H1 (cell line): ENCODE data around the gene LRRIQ3. TPM values are rescaled to one million over a fixed set of nuclear protein-coding genes. Genes with fewer than 3 reads are reported as not detected.

Source experiments
- CTCF ChIA-PET: fragments of 300-600 bp; sonication (Branson Sonifier 250); formaldehyde crosslinking; loops from one replicate; lab custom pipeline; 2021; ENCODE audit not compliant: partially characterized antibody; lab: Charles Lee
- POLR2A ChIA-PET: fragments of 300-600 bp; sonication (Branson Sonifier 250); formaldehyde crosslinking; loops from one replicate; lab custom pipeline; 2021; ENCODE audit warnings: inconsistent platforms; ENCODE audit not compliant: partially characterized antibody; lab: Charles Lee
- DNase-seq, 2 experiments: peaks; one replicate each; pipeline versions ENCODE4 v3.0.0 to v3.0.0-alpha.2; 2010 to 2022; ENCODE audit warnings: low spot score in 2 of 2, low read depth in 1 of 2, mixed read lengths in 1 of 2
- FAIRE-seq: peaks from 2 replicates; lab custom pipeline; 2011; peaks lifted over from hg19 to GRCh38; lab: Jason Lieb, UNC
- H2AFZ ChIP-seq: 2 replicates; pipeline ENCODE4 v1.8.1; 2012; ENCODE audit warnings: low read length, inconsistent platforms
- H2AK5ac ChIP-seq: 2 replicates; pipeline ENCODE4 v1.6.1; 2013; ENCODE audit warnings: low read depth, low read length
- H2BK120ac ChIP-seq: replicated peaks from 2 replicates; pipeline ENCODE3; 2013; ENCODE audit warnings: low read depth, low read length, inconsistent platforms
- H2BK12ac ChIP-seq: 2 replicates; pipeline ENCODE4 v1.6.1; 2013; ENCODE audit warnings: low read depth, low read length
- H2BK15ac ChIP-seq: 2 replicates; pipeline ENCODE4 v1.6.1; 2013; ENCODE audit warnings: low read length
- H2BK20ac ChIP-seq: 2 replicates; pipeline ENCODE4 v1.6.1; 2013; ENCODE audit warnings: low read length
- H2BK5ac ChIP-seq: 2 replicates; pipeline ENCODE4 v1.6.1; 2013; ENCODE audit warnings: low read depth, low read length
- H3K14ac ChIP-seq: 2 replicates; pipeline ENCODE4 v1.6.1; 2013; ENCODE audit warnings: inconsistent platforms; ENCODE audit not compliant: insufficient read length
- H3K18ac ChIP-seq: 2 replicates; pipeline ENCODE4 v1.6.1; 2013; ENCODE audit warnings: low read length; ENCODE audit errors: extremely low read depth
- H3K23ac ChIP-seq: 2 replicates; pipeline ENCODE4 v1.6.1; 2013; ENCODE audit warnings: inconsistent platforms; ENCODE audit not compliant: insufficient read length
- H3K23me2 ChIP-seq: 2 replicates; pipeline ENCODE4 v1.6.1; 2013; ENCODE audit warnings: low read depth, low read length
- H3K27ac ChIP-seq: 2 replicates; pipeline ENCODE4 v1.6.1; 2011; ENCODE audit warnings: low read depth, low read length, inconsistent platforms
- H3K27me3 ChIP-seq, 4 experiments: replicated peaks in 1 of 4; 1 replicate in 1 of 4; 2 replicates in 3 of 4; pipeline versions ENCODE4 v1.6.1 to v1.8.1; 2011 to 2013; ENCODE audit warnings: low read length in 3 of 4, mild to moderate bottlenecking in 3 of 4, inconsistent platforms in 2 of 4, mixed read lengths in 2 of 4, moderate library complexity in 1 of 4; ENCODE audit not compliant: control insufficient read depth in 3 of 4, insufficient read depth in 3 of 4; ENCODE audit errors: extremely low read depth in 1 of 4
- H3K36me3 ChIP-seq, 4 experiments: 2 replicates each; pipeline versions ENCODE4 v1.6.1 to v1.8.1; 2011 to 2013; ENCODE audit warnings: mild to moderate bottlenecking in 4 of 4, low read length in 3 of 4, moderate library complexity in 2 of 4, control low read depth in 1 of 4, inconsistent platforms in 1 of 4; ENCODE audit not compliant: insufficient read depth in 4 of 4, control insufficient read depth in 2 of 4
- H3K4ac ChIP-seq: replicated peaks from 2 replicates; pipeline ENCODE3; 2013; ENCODE audit warnings: low read length, low read depth, mixed read lengths, inconsistent platforms; ENCODE audit not compliant: insufficient read length
- H3K4me1 ChIP-seq, 4 experiments: replicated peaks in 1 of 4; 1 replicate in 1 of 4; 2 replicates in 3 of 4; pipeline versions ENCODE4 v1.6.1 to v1.8.1; 2011 to 2013; ENCODE audit warnings: low read length in 3 of 4, inconsistent platforms in 2 of 4, mixed read lengths in 1 of 4; ENCODE audit not compliant: insufficient read depth in 4 of 4, control insufficient read depth in 3 of 4
- H3K4me2 ChIP-seq, 2 experiments: 2 replicates each; pipeline versions ENCODE4 v1.6.1 to v1.8.1; 2011 to 2013; ENCODE audit warnings: low read depth in 2 of 2, low read length in 2 of 2, control low read depth in 1 of 2, inconsistent platforms in 1 of 2, mild to moderate bottlenecking in 1 of 2; ENCODE audit not compliant: insufficient read depth in 1 of 2
- H3K4me3 ChIP-seq, 4 experiments: fragments of 200-600, 300-600 bp in 1 of 4; sonication (generic), shearing (Covaris generic), sonication (Bioruptor Twin) in 1 of 4; 2 replicates each; pipeline versions ENCODE4 v1.5.1 to v1.8.1; 2011 to 2016; ENCODE audit warnings: low read length in 4 of 4, low read depth in 3 of 4, control low read depth in 2 of 4, inconsistent platforms in 2 of 4, mild to moderate bottlenecking in 2 of 4, mixed read lengths in 1 of 4, moderate library complexity in 1 of 4; ENCODE audit not compliant: insufficient read depth in 2 of 4; ENCODE audit errors: extremely low read depth in 1 of 4
- H3K56ac ChIP-seq: replicated peaks from 2 replicates; pipeline ENCODE3; 2013; ENCODE audit warnings: low read depth, mild to moderate bottlenecking, mixed read lengths, low read length, inconsistent platforms; ENCODE audit not compliant: insufficient read length
- H3K79me1 ChIP-seq: 2 replicates; pipeline ENCODE4 v1.6.1; 2013; ENCODE audit warnings: low read depth, low read length, control low read depth
- H3K79me2 ChIP-seq, 2 experiments: 2 replicates each; pipeline versions ENCODE4 v1.6.1 to v1.8.1; 2012 to 2013; ENCODE audit warnings: low read length in 2 of 2, mild to moderate bottlenecking in 2 of 2, inconsistent platforms in 1 of 2; ENCODE audit not compliant: insufficient read depth in 2 of 2, control insufficient read depth in 1 of 2
- H3K9ac ChIP-seq, 4 experiments: replicated peaks in 1 of 4; 1 replicate in 1 of 4; 2 replicates in 3 of 4; pipeline versions ENCODE4 v1.6.1 to v1.8.1; 2011 to 2013; ENCODE audit warnings: low read depth in 3 of 4, low read length in 3 of 4, control low read depth in 2 of 4, mild to moderate bottlenecking in 2 of 4, moderate library complexity in 2 of 4, inconsistent platforms in 1 of 4; ENCODE audit errors: extremely low read depth in 1 of 4
- H3K9me3 ChIP-seq, 2 experiments: 2 replicates each; pipeline versions ENCODE4 v1.6.1 to v1.8.1; 2012 to 2013; ENCODE audit warnings: mild to moderate bottlenecking in 2 of 2, moderate library complexity in 2 of 2, control low read depth in 1 of 2, inconsistent platforms in 1 of 2, low read depth in 1 of 2, low read length in 1 of 2, mixed read lengths in 1 of 2; ENCODE audit not compliant: insufficient read depth in 2 of 2
- H4K20me1 ChIP-seq, 2 experiments: replicated peaks in 1 of 2; 2 replicates each; pipeline versions ENCODE3 to v1.8.1; 2011 to 2013; ENCODE audit warnings: inconsistent platforms in 2 of 2, low read length in 2 of 2, mild to moderate bottlenecking in 1 of 2; ENCODE audit not compliant: insufficient read depth in 2 of 2, control insufficient read depth in 1 of 2
- H4K5ac ChIP-seq: 2 replicates; pipeline ENCODE4 v1.6.1; 2013; ENCODE audit warnings: low read length, low read depth, mixed read lengths, inconsistent platforms; ENCODE audit not compliant: insufficient read length
- H4K8ac ChIP-seq: 2 replicates; pipeline ENCODE4 v1.8.0; 2013; ENCODE audit warnings: mild to moderate bottlenecking, moderate library complexity, low read length, inconsistent platforms; ENCODE audit not compliant: insufficient read depth; ENCODE audit errors: extremely low read depth
- H4K91ac ChIP-seq: replicated peaks from 2 replicates; pipeline ENCODE3; 2013; ENCODE audit warnings: low read length, mixed read lengths, inconsistent platforms; ENCODE audit not compliant: insufficient read length
- HDAC6 ChIP-seq: IDR thresholded peaks from one replicate; pipeline ENCODE4 v1.7.1; 2012; ENCODE audit warnings: low read depth, mild to moderate bottlenecking, inconsistent platforms, low read length, moderate library complexity
- RAD21 ChIP-seq, 2 experiments: IDR thresholded peaks in 1 of 2; conservative IDR thresholded peaks in 1 of 2; 2 replicates each; pipeline ENCODE4 v1.6.1; 2011; ENCODE audit warnings: low read depth in 2 of 2, low read length in 2 of 2, improper control_type of control experiment in 1 of 2, inconsistent platforms in 1 of 2, mild to moderate bottlenecking in 1 of 2, moderate library complexity in 1 of 2
- TCF12 ChIP-seq: IDR thresholded peaks from 2 replicates; pipeline ENCODE4 v1.6.1; 2011; ENCODE audit warnings: low read depth, mild to moderate bottlenecking, low read length
- WGBS, 2 experiments: shearing (Covaris generic) in 1 of 2; methylation state at CpG; one replicate each; pipeline versions ENCODE4 v1.1.6 to v1.1.7; 2013 to 2015; ENCODE audit warnings: low lambda C conversion rate in 2 of 2, mixed read lengths in 2 of 2, inconsistent platforms in 1 of 2, low coverage in 1 of 2, missing lambda C conversion rate in 1 of 2; ENCODE audit not compliant: insufficient replicate concordance in 2 of 2, insufficient coverage in 1 of 2, insufficient read length in 1 of 2; ENCODE audit errors: extremely low coverage in 1 of 2, missing lambda C conversion rate in 1 of 2; 5-methylcytosine and 5-hydroxymethylcytosine counted together
- polyA plus RNA-seq, 7 experiments: library from polyadenylated mRNA; depleted of rRNA in 3 of 7; stranded (reverse) in 5 of 7; unstranded in 2 of 7; fragments of >200 nt in 5 of 7; fragments of 200-250 nt in 2 of 7; gene quantifications; 1 replicate in 5 of 7; 2 replicates in 1 of 7; 4 replicates in 1 of 7; pipeline versions ENCODE4 v1.2.1 to v1.2.3, GENCODE V29; 2011 to 2013; ENCODE audit warnings: missing spikeins in 2 of 7, mixed read lengths in 2 of 7
- total RNA-seq: library from RNA; stranded (reverse); fragmentation: NEBNext Ultra II Directional; extraction: Animal tissue kit (Norgen Biotek cat#: 25700); gene quantifications from 2 replicates; pipeline ENCODE4 v1.2.1, GENCODE V29; 2021
- TF ChIP-seq, protein P1 (sequence below), 3 experiments: IDR thresholded peaks; 1 replicate in 2 of 3; 2 replicates in 1 of 3; pipeline versions ENCODE4 v1.5.1 to v1.6.1; 2011; ENCODE audit warnings: low read length in 3 of 3, mild to moderate bottlenecking in 3 of 3, inconsistent platforms in 2 of 3, low read depth in 1 of 3, moderate library complexity in 1 of 3; ENCODE audit not compliant: insufficient read depth in 1 of 3; ENCODE audit errors: control extremely low read depth in 1 of 3

Gene LRRIQ3
- total and polyA plus RNA-seq, 2 of the 8 experiments (the other 6 are each of a cell fraction or from before 2014, with no cell fraction given), result 0.08 to 0.19 TPM

DNA sequence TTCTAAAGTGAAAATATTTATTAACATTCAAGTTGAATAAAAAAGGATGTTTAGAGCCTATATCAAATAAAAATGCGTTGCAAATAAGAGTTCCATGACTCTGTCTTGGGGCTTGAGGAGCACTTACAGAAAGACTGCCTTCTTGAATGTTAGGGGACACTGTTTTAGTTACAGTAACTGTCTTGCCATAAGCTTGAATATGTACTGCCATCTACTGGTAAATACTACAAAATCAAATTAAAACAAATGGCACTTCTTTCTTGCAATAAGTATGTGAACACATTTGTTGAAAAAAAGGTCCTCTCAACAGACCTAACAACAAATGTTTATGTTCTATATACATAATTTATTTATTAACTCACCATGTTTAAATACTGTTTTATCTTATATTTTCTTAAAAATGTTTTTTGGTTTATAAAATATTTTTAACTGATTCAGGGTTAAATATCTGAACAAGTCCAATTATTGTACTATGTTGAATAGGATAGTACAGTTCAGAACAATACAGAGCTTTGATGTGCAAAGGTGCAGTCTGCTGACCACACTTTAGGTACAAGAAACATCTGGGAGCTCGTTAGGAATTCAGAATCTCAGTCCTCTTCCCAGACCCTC lies 199.5 kb downstream of the LRRIQ3 start:
- Histone ChIP-seq H2BK15ac (no peak overlapping the region), H3K23me2 (no peaks in the 10 kb centered on the region), H4K20me1 (no peaks in the 10 kb centered on the region), H3K14ac (no peak overlapping the region), H2BK5ac (no peak overlapping the region), H2BK120ac (no peak overlapping the region), H4K8ac (no peak overlapping the region), H4K91ac (no peak overlapping the region), H3K4me3 (no peak overlapping the region), H3K9ac (no peak overlapping the region), H3K4ac (no peak overlapping the region), H2BK20ac (no peak overlapping the region), H3K27me3 (no peaks in the 10 kb centered on the region), H2BK12ac (no peak overlapping the region), H3K18ac (no peak overlapping the region), H2AFZ (no peak overlapping the region), H3K79me1 (no peaks in the 10 kb centered on the region), H3K4me2 (no peak overlapping the region), H3K23ac (no peak overlapping the region), H3K56ac (no peak overlapping the region), H3K36me3 (no peaks in the 10 kb centered on the region; a peak in 1 of 8 replicates), H3K9me3 (no peaks in the 10 kb centered on the region), H3K27ac (no peak overlapping the region), H3K4me1 (no peaks in the 10 kb centered on the region), H2AK5ac (no peak overlapping the region), H4K5ac (no peak overlapping the region), H3K79me2 (no peaks in the 10 kb centered on the region)
- ChIA-PET POLR2A (no interaction called here), CTCF (interaction anchor here (0.7 to 2.8 kb wide), 12 partner anchors 11 to 689 kb away, joined by 3 to 12 read pairs (median 3); no protein-coding TSS in a partner anchor)
- no peak for TF ChIP-seq TCF12
- TF ChIP-seq, protein P1, sequence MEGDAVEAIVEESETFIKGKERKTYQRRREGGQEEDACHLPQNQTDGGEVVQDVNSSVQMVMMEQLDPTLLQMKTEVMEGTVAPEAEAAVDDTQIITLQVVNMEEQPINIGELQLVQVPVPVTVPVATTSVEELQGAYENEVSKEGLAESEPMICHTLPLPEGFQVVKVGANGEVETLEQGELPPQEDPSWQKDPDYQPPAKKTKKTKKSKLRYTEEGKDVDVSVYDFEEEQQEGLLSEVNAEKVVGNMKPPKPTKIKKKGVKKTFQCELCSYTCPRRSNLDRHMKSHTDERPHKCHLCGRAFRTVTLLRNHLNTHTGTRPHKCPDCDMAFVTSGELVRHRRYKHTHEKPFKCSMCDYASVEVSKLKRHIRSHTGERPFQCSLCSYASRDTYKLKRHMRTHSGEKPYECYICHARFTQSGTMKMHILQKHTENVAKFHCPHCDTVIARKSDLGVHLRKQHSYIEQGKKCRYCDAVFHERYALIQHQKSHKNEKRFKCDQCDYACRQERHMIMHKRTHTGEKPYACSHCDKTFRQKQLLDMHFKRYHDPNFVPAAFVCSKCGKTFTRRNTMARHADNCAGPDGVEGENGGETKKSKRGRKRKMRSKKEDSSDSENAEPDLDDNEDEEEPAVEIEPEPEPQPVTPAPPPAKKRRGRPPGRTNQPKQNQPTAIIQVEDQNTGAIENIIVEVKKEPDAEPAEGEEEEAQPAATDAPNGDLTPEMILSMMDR (IDR thresholded peaks at IDR 0.05; ENCODE audit: control extremely low read depth in 1 of 3, insufficient read depth in 1 of 3, low read depth in 1 of 3, low read length in 3 of 3), result peak in 2 of 3 experiments; percentile 29 to 39; a peak in 2 of 4 replicates
- peak; percentile 75 to 83 for TF ChIP-seq RAD21 (IDR thresholded peaks at IDR 0.05 in 1 of 2, conservative IDR thresholded peaks at IDR 0.05 in 1 of 2; ENCODE audit: low read depth in 2 of 2, low read length in 2 of 2)
- no peak for TF ChIP-seq HDAC6
- DNase-seq (no peak), FAIRE-seq (no peak)
- WGBS, 2 experiments, result 28% methylated on average over 2 of the region's 2 CpGs; no CpG with 5 or more reads in 1 of the 2 experiments
